H9 (cell line): Measurements from ENCODE around the gene SFXN5. TPM values are rescaled to one million over a fixed set of nuclear protein-coding genes. Genes with fewer than 3 reads are reported as not detected.

Experiments
- DNase-seq: peaks from one replicate; pipeline ENCODE4 v3.0.0-alpha.2; 2017
- H2AFZ ChIP-seq: one replicate; pipeline ENCODE4 v1.6.1; 2013; ENCODE audit warnings: mild to moderate bottlenecking, low read length, control low read depth, moderate library complexity
- H2AK5ac ChIP-seq: 2 replicates; pipeline ENCODE4 v1.6.1; 2013; ENCODE audit warnings: low read length, control low read depth, mixed read lengths; ENCODE audit not compliant: insufficient read length
- H2BK120ac ChIP-seq: one replicate; pipeline ENCODE4 v1.6.1; 2013; ENCODE audit warnings: low read depth, mild to moderate bottlenecking, low read length, control low read depth, inconsistent platforms; ENCODE audit not compliant: poor library complexity, severe bottlenecking
- H2BK12ac ChIP-seq: 2 replicates; pipeline ENCODE4 v1.6.1; 2013; ENCODE audit warnings: low read length, control low read depth, mixed read lengths, low read depth; ENCODE audit not compliant: insufficient read length
- H2BK15ac ChIP-seq: 2 replicates; pipeline ENCODE4 v1.6.1; 2013; ENCODE audit warnings: low read depth, low read length, control low read depth
- H2BK20ac ChIP-seq: one replicate; pipeline ENCODE4 v1.6.1; 2013; ENCODE audit warnings: low read depth, mild to moderate bottlenecking, low read length, control low read depth, inconsistent platforms; ENCODE audit not compliant: poor library complexity, severe bottlenecking
- H2BK5ac ChIP-seq: 2 replicates; pipeline ENCODE4 v1.6.1; 2013; ENCODE audit warnings: low read length, control low read depth, mixed read lengths; ENCODE audit not compliant: insufficient read length
- H3K14ac ChIP-seq: 2 replicates; pipeline ENCODE4 v1.6.1; 2013; ENCODE audit warnings: low read length, control low read depth; ENCODE audit not compliant: insufficient read depth
- H3K18ac ChIP-seq: 2 replicates; pipeline ENCODE4 v1.6.1; 2013; ENCODE audit warnings: low read depth, mild to moderate bottlenecking, mixed read lengths, low read length, control low read depth; ENCODE audit not compliant: insufficient read length
- H3K23ac ChIP-seq: 2 replicates; pipeline ENCODE4 v1.6.1; 2013; ENCODE audit warnings: low read length, control low read depth, mixed read lengths, low read depth; ENCODE audit not compliant: insufficient read length
- H3K23me2 ChIP-seq: 2 replicates; pipeline ENCODE4 v1.6.1; 2013; ENCODE audit warnings: low read depth, mild to moderate bottlenecking, mixed read lengths, low read length, control low read depth; ENCODE audit not compliant: insufficient read length, poor library complexity, severe bottlenecking
- H3K27ac ChIP-seq: 2 replicates; pipeline ENCODE4 v1.5.1; 2013; ENCODE audit warnings: low read length, control low read depth, mixed read lengths, low read depth; ENCODE audit not compliant: insufficient read length
- H3K27me3 ChIP-seq: 2 replicates; pipeline ENCODE4 v1.6.1; 2013; ENCODE audit warnings: low read length, control low read depth, inconsistent platforms; ENCODE audit not compliant: insufficient read depth
- H3K4ac ChIP-seq: 2 replicates; pipeline ENCODE4 v1.6.1; 2013; ENCODE audit warnings: low read depth, mild to moderate bottlenecking, control low read depth, inconsistent platforms, low read length, moderate library complexity
- H3K4me1 ChIP-seq: 2 replicates; pipeline ENCODE4 v1.6.1; 2013; ENCODE audit warnings: low read length, control low read depth, inconsistent platforms; ENCODE audit not compliant: insufficient read depth
- H3K4me2 ChIP-seq: 2 replicates; pipeline ENCODE4 v1.6.1; 2013; ENCODE audit warnings: low read length, control low read depth, mixed read lengths; ENCODE audit not compliant: insufficient read length, insufficient read depth
- H3K56ac ChIP-seq: 2 replicates; pipeline ENCODE4 v1.6.1; 2013; ENCODE audit warnings: low read depth, mild to moderate bottlenecking, mixed read lengths, low read length, control low read depth; ENCODE audit not compliant: insufficient read length
- H3K79me1 ChIP-seq: 2 replicates; pipeline ENCODE4 v1.6.1; 2013; ENCODE audit warnings: low read depth, mild to moderate bottlenecking, moderate library complexity, low read length, control low read depth, inconsistent platforms; ENCODE audit not compliant: insufficient read depth, poor library complexity, severe bottlenecking
- H3K79me2 ChIP-seq: 2 replicates; pipeline ENCODE4 v1.6.1; 2013; ENCODE audit warnings: low read length, control low read depth, inconsistent platforms; ENCODE audit not compliant: insufficient read depth
- H3K9ac ChIP-seq: 2 replicates; pipeline ENCODE4 v1.6.1; 2013; ENCODE audit warnings: low read length, control low read depth, mixed read lengths; ENCODE audit not compliant: insufficient read length; ENCODE audit errors: extremely low read depth
- H3K9me3 ChIP-seq: one replicate; pipeline ENCODE4 v1.6.1; 2013; ENCODE audit warnings: low read depth, low read length, inconsistent platforms; ENCODE audit not compliant: control insufficient read depth
- H3T11ph ChIP-seq: one replicate; pipeline ENCODE4 v1.6.1; 2013; ENCODE audit warnings: mild to moderate bottlenecking, low read length, control low read depth, inconsistent platforms
- H4K20me1 ChIP-seq: one replicate; pipeline ENCODE4 v1.6.1; 2013; ENCODE audit not compliant: control insufficient read depth, insufficient read length, insufficient read depth
- H4K5ac ChIP-seq: 2 replicates; pipeline ENCODE4 v1.6.1; 2013; ENCODE audit warnings: low read depth, mild to moderate bottlenecking, mixed read lengths, low read length, control low read depth; ENCODE audit not compliant: insufficient read length
- H4K8ac ChIP-seq: replicated peaks from 2 replicates; pipeline ENCODE4 v1.6.1; 2013; ENCODE audit warnings: low read length, control low read depth, mixed read lengths, low read depth; ENCODE audit not compliant: insufficient read length
- H4K91ac ChIP-seq: 2 replicates; pipeline ENCODE4 v1.6.1; 2013; ENCODE audit warnings: low read depth, mild to moderate bottlenecking, moderate library complexity, mixed read lengths, low read length, control low read depth; ENCODE audit not compliant: insufficient read length
- H3K27ac Mint-ChIP-seq, 3 experiments: 2 replicates in 2 of 3; 3 replicates in 1 of 3; pipeline ENCODE4 v1.8.0; 2020 to 2021; ENCODE audit warnings: mixed read lengths in 3 of 3, mild to moderate bottlenecking in 1 of 3, moderate library complexity in 1 of 3
- H3K27me3 Mint-ChIP-seq: 2 replicates; pipeline ENCODE4 v1.8.0; 2021; ENCODE audit warnings: low read depth, mild to moderate bottlenecking, moderate library complexity, mixed read lengths
- H3K36me3 Mint-ChIP-seq, 3 experiments: 2 replicates in 2 of 3; 3 replicates in 1 of 3; pipeline ENCODE4 v1.8.0; 2020 to 2021; ENCODE audit warnings: low read depth in 3 of 3, mixed read lengths in 3 of 3; ENCODE audit not compliant: insufficient read depth in 1 of 3
- H3K4me1 Mint-ChIP-seq, 2 experiments: 2 replicates each; pipeline ENCODE4 v1.8.0; 2020; ENCODE audit warnings: mixed read lengths in 2 of 2
- H3K4me3 Mint-ChIP-seq, 2 experiments: 2 replicates in 1 of 2; 3 replicates in 1 of 2; pipeline ENCODE4 v1.8.0; 2020 to 2021; ENCODE audit warnings: mild to moderate bottlenecking in 2 of 2, mixed read lengths in 2 of 2, moderate library complexity in 1 of 2
- H3K9me3 Mint-ChIP-seq, 2 experiments: 2 replicates in 1 of 2; 3 replicates in 1 of 2; pipeline ENCODE4 v1.8.0; 2020; ENCODE audit warnings: mild to moderate bottlenecking in 2 of 2, mixed read lengths in 2 of 2, moderate library complexity in 1 of 2
- CTCF ChIP-seq: fragments of 200-600 bp; sonication (generic); conservative IDR thresholded peaks from 3 replicates; pipeline ENCODE4 v1.8.0; 2021; ENCODE audit warnings: antibody characterized with exemption, mild to moderate bottlenecking
- WGBS: extraction: QIAGEN DNeasy Blood & Tissue Kit; methylation state at CpG from one replicate; pipeline ENCODE4 v1.1.7; 2013; ENCODE audit warnings: missing lambda C conversion rate, low lambda C conversion rate, mixed read lengths; ENCODE audit not compliant: insufficient read length; ENCODE audit errors: extremely low coverage; 5-methylcytosine and 5-hydroxymethylcytosine counted together
- total RNA-seq: library from RNA; stranded (reverse); gene quantifications from 2 replicates; pipeline ENCODE4 v1.2.1, GENCODE V29; 2021

SFXN5 gene
- total RNA-seq, 1 experiment from 2014 or later = 30.9 TPM

GRCh38 chr2:72952961-72953360 lies 118.6 kb downstream of the SFXN5 start:
- H4K8ac ChIP-seq = no peak overlapping the region
- H2BK120ac ChIP-seq = no peak overlapping the region
- H2BK12ac ChIP-seq = no peak overlapping the region
- no peak for DNase-seq
- H3K18ac ChIP-seq = no peak overlapping the region
- no peaks in the 10 kb centered on the region for H3K79me1 ChIP-seq
- no peaks in the 10 kb centered on the region for H3K23me2 ChIP-seq
- no peak overlapping the region; a peak in 1 of 5 replicates for H3K4me3 Mint-ChIP-seq
- no peaks in the 10 kb centered on the region for H3K27me3 ChIP-seq
- no peak overlapping the region for H2BK5ac ChIP-seq
- H2AFZ ChIP-seq = no peak overlapping the region
- H4K5ac ChIP-seq = no peak overlapping the region
- H4K20me1 ChIP-seq = no peaks in the 10 kb centered on the region
- H3K14ac ChIP-seq = no peak overlapping the region
- TF ChIP-seq CTCF = no peak
- no peak overlapping the region for H3T11ph ChIP-seq
- peaks cover 7% of the 10 kb centered on the region; the same call in 1 of the 2 replicates for H3K4me1 ChIP-seq
- no peaks in the 10 kb centered on the region for H3K79me2 ChIP-seq
- no peaks in the 10 kb centered on the region for H3K9me3 ChIP-seq
- H3K27ac Mint-ChIP-seq = peak overlapping the region in 1 of 3 experiments; percentile 46; a peak in 2 of 7 replicates
- H2AK5ac ChIP-seq = no peak overlapping the region
- no peak overlapping the region for H3K27ac ChIP-seq
- H3K9me3 Mint-ChIP-seq = no peaks in the 10 kb centered on the region
- no peak overlapping the region for H3K56ac ChIP-seq
- no peak overlapping the region for H2BK15ac ChIP-seq
- peaks cover 5% of the 10 kb centered on the region for H3K27me3 Mint-ChIP-seq
- no CpG with 5 or more reads among the region's 14 CpGs for WGBS
- no peak overlapping the region for H3K4me2 ChIP-seq
- no peak overlapping the region for H2BK20ac ChIP-seq
- H3K23ac ChIP-seq = no peak overlapping the region
- peak overlapping the region; percentile 45 for H4K91ac ChIP-seq
- H3K4ac ChIP-seq = no peak overlapping the region; the same call in 1 of the 2 replicates
- no peak overlapping the region for H3K9ac ChIP-seq
- H3K4me1 Mint-ChIP-seq = peaks cover 48% of the 10 kb centered on the region in 2 experiments
- peaks cover 9 to 15% (median 14%) of the 10 kb centered on the region in 3 experiments; a peak in 6 of 7 replicates for H3K36me3 Mint-ChIP-seq
